HCT116 (cell line): ENCODE results near the gene RAB40C. TPM values are rescaled to one million over a fixed set of nuclear protein-coding genes. Genes with fewer than 3 reads are reported as not detected.

ENCODE experiments used
- ATAC-seq: fragments of 200-7000 bp; cut with Tn5 transposase; 2 replicates; pipeline ENCODE4 v1.9.1; 2020; ENCODE audit warnings: mild to moderate bottlenecking, moderate library complexity
- BruUV-seq: library from RNA; stranded (reverse); fragments of 400-500 nt; replicated peaks from 2 replicates; lab custom pipeline; 2021; lab: Mats Ljungman, UMichigan
- CTCF ChIA-PET: fragments of 300-600 bp; sonication (Branson Sonifier 250); formaldehyde crosslinking; loops from one replicate; lab custom pipeline; 2021; ENCODE audit warnings: antibody characterized with exemption; lab: Charles Lee
- POLR2A ChIA-PET: fragments of 300-600, 350-600 bp; sonication (Branson Sonifier 250); formaldehyde crosslinking; loops from one replicate; lab custom pipeline; 2021; ENCODE audit warnings: antibody characterized with exemption; lab: Charles Lee
- RAD21 ChIA-PET, 2 experiments: fragments of 300-600 bp; sonication (Branson Sonifier 250); formaldehyde crosslinking; loops; one replicate each; lab custom pipeline; 2023; ENCODE audit warnings: low total read pairs in 2 of 2; ENCODE audit not compliant: uncharacterized antibody in 2 of 2, unreplicated experiment in 2 of 2, low non-redundant PET in 1 of 2; lab: Charles Lee
- DNase-seq: peaks from one replicate; pipeline ENCODE4 v3.0.0-alpha.2; 2010; ENCODE audit warnings: low read depth, low spot score
- H2AFZ ChIP-seq: fragments of 200-600 bp; shearing (Covaris generic), sonication (generic); 2 replicates; pipeline ENCODE4 v1.6.1; 2017; ENCODE audit warnings: low read depth, mixed run types, mixed read lengths, antibody characterized with exemption, low read length; ENCODE audit not compliant: poor library complexity, severe bottlenecking
- H3K27ac ChIP-seq: 2 replicates; pipeline ENCODE4 v1.5.1; 2012; ENCODE audit warnings: low read depth, low read length
- H3K27me3 ChIP-seq: fragments of 200-600 bp; sonication (generic); 2 replicates; pipeline ENCODE4 v1.6.1; 2016; ENCODE audit warnings: mixed run types, low read length, mixed read lengths; ENCODE audit not compliant: insufficient read depth
- H3K36me3 ChIP-seq, 2 experiments: fragments of 200-500 bp in 1 of 2; fragments of 200-600 bp in 1 of 2; sonication (Bioruptor generic) in 1 of 2; sonication (generic) in 1 of 2; 2 replicates each; pipeline versions ENCODE4 v1.5.1 to v1.6.1; 2014 to 2016; ENCODE audit warnings: low read length in 2 of 2, inconsistent platforms in 1 of 2, mixed read lengths in 1 of 2, mixed run types in 1 of 2; ENCODE audit not compliant: insufficient read depth in 2 of 2, control insufficient read depth in 1 of 2
- H3K4me1 ChIP-seq, 2 experiments: fragments of 200-600 bp in 1 of 2; sonication (generic) in 1 of 2; 2 replicates each; pipeline versions ENCODE4 v1.5.1 to v1.6.1; 2012 to 2017; ENCODE audit warnings: low read length in 2 of 2, inconsistent platforms in 1 of 2, mild to moderate bottlenecking in 1 of 2, mixed read lengths in 1 of 2, mixed run types in 1 of 2, moderate library complexity in 1 of 2; ENCODE audit not compliant: insufficient read depth in 2 of 2, control insufficient read depth in 1 of 2
- H3K4me2 ChIP-seq: fragments of 200-600 bp; sonication (generic); 2 replicates; pipeline ENCODE4 v1.6.1; 2017; ENCODE audit warnings: mixed run types, low read length, mixed read lengths
- H3K4me3 ChIP-seq, 2 experiments: fragments of 200-600 bp in 1 of 2; sonication (generic) in 1 of 2; replicated peaks in 1 of 2; 2 replicates each; pipeline ENCODE4 v1.5.1; 2011 to 2016; ENCODE audit warnings: low read length in 2 of 2, control low read depth in 1 of 2, low read depth in 1 of 2, mild to moderate bottlenecking in 1 of 2, mixed read lengths in 1 of 2, mixed run types in 1 of 2
- H3K79me2 ChIP-seq: fragments of 200-600 bp; sonication (generic); 2 replicates; pipeline ENCODE4 v1.6.1; 2017; ENCODE audit warnings: mild to moderate bottlenecking, mixed run types, low read length, moderate library complexity, mixed read lengths; ENCODE audit not compliant: insufficient read depth
- H3K9ac ChIP-seq: fragments of 200-600 bp; sonication (generic); 2 replicates; pipeline ENCODE4 v1.6.1; 2016; ENCODE audit warnings: low read length, mixed read lengths
- H3K9me2 ChIP-seq: fragments of 200-600 bp; sonication (generic), shearing (Covaris generic); 2 replicates; pipeline ENCODE4 v1.6.1; 2017; ENCODE audit warnings: mixed run types, mild to moderate bottlenecking, moderate library complexity; ENCODE audit not compliant: insufficient read depth
- H3K9me3 ChIP-seq, 2 experiments: fragments of 200-500 bp in 1 of 2; fragments of 200-600 bp in 1 of 2; sonication (Bioruptor generic) in 1 of 2; sonication (generic) in 1 of 2; 2 replicates each; pipeline ENCODE4 v1.6.1; 2014 to 2017; ENCODE audit warnings: low read length in 2 of 2, mixed read lengths in 2 of 2, inconsistent platforms in 1 of 2, low read depth in 1 of 2, mild to moderate bottlenecking in 1 of 2, mixed run types in 1 of 2, moderate library complexity in 1 of 2; ENCODE audit not compliant: control insufficient read depth in 1 of 2, insufficient read depth in 1 of 2
- H4K20me1 ChIP-seq: fragments of 200-600 bp; sonication (generic), shearing (Covaris generic); 2 replicates; pipeline ENCODE4 v1.6.1; 2017; ENCODE audit warnings: mixed run types, mild to moderate bottlenecking, moderate library complexity; ENCODE audit not compliant: insufficient read depth
- CBX3 ChIP-seq: IDR thresholded peaks from 2 replicates; pipeline ENCODE4 v1.6.1; 2012; ENCODE audit warnings: low read depth
- CEBPB ChIP-seq: IDR thresholded peaks from 2 replicates; pipeline ENCODE4 v1.6.1; 2012; ENCODE audit warnings: low read depth
- CTCF ChIP-seq, 3 experiments: fragments of 200-600 bp in 1 of 3; sonication (generic) in 1 of 3; IDR thresholded peaks in 2 of 3; conservative IDR thresholded peaks in 1 of 3; 2 replicates each; pipeline ENCODE4 v1.5.1; 2012 to 2017; ENCODE audit warnings: low read depth in 2 of 3, low read length in 2 of 3, antibody characterized with exemption in 1 of 3, borderline replicate concordance in 1 of 3, control low read depth in 1 of 3, mild to moderate bottlenecking in 1 of 3, mixed read lengths in 1 of 3, mixed run types in 1 of 3, moderate library complexity in 1 of 3; ENCODE audit not compliant: insufficient read depth in 1 of 3
- EGR1 ChIP-seq: IDR thresholded peaks from 2 replicates; pipeline ENCODE4 v1.6.1; 2012; ENCODE audit warnings: low read depth
- ELF1 ChIP-seq: IDR thresholded peaks from 2 replicates; pipeline ENCODE4 v1.6.1; 2012; ENCODE audit warnings: low read depth, borderline replicate concordance
- EZH2 ChIP-seq: fragments of 200-600 bp; sonication (generic); IDR thresholded peaks from 2 replicates; pipeline ENCODE4 v1.6.1; 2017; ENCODE audit warnings: antibody characterized with exemption, mixed run types
- EZH2phosphoT487 ChIP-seq: fragments of 200-600 bp; IDR thresholded peaks from 2 replicates; pipeline ENCODE4 v1.6.1; 2018; ENCODE audit warnings: antibody characterized with exemption, borderline replicate concordance
- FOSL1 ChIP-seq: IDR thresholded peaks from 2 replicates; pipeline ENCODE4 v1.6.1; 2012; ENCODE audit warnings: low read depth
- MAX ChIP-seq: IDR thresholded peaks from 2 replicates; pipeline ENCODE4 v1.6.1; 2012
- POLR2A ChIP-seq: IDR thresholded peaks from 2 replicates; pipeline ENCODE4 v1.7.0; 2011; ENCODE audit warnings: borderline replicate concordance; ENCODE audit not compliant: insufficient read depth, insufficient read length; ENCODE audit errors: extremely low read depth
- POLR2AphosphoS5 ChIP-seq: IDR thresholded peaks from 2 replicates; pipeline ENCODE4 v1.6.1; 2011; ENCODE audit warnings: mild to moderate bottlenecking, low read depth, low read length, moderate library complexity
- REST ChIP-seq: IDR thresholded peaks from 2 replicates; pipeline ENCODE4 v1.6.1; 2012; ENCODE audit warnings: low read depth
- SIN3A ChIP-seq: IDR thresholded peaks from 2 replicates; pipeline ENCODE4 v1.6.1; 2012; ENCODE audit warnings: low read depth
- SP1 ChIP-seq: IDR thresholded peaks from 2 replicates; pipeline ENCODE4 v1.6.1; 2012; ENCODE audit warnings: low read depth
- SRF ChIP-seq: IDR thresholded peaks from 2 replicates; pipeline ENCODE4 v1.6.1; 2012; ENCODE audit warnings: low read depth
- ZFX ChIP-seq: fragments of 450-650 bp; IDR thresholded peaks from 2 replicates; pipeline ENCODE4 v1.6.1; 2017
- intact Hi-C: fragments of 100-400 bp; cut with micrococcal nuclease; formaldehyde crosslinking; loops from 2 replicates; pipeline ENCODE4 v1.10.0; 2022
- total RNA-seq: library from RNA; stranded (reverse); gene quantifications from one replicate; pipeline ENCODE4 v1.2.1, GENCODE V29; 2021; ENCODE audit not compliant: unreplicated experiment
- TF ChIP-seq, protein P1 (sequence below): IDR thresholded peaks from 2 replicates; pipeline ENCODE4 v1.6.1; 2012

Gene RAB40C
- total RNA-seq, 1 experiment from 2014 or later: 14.1 TPM

- no peak for TF ChIP-seq EZH2
- peak; percentile 37 for TF ChIP-seq SIN3A
- TF ChIP-seq, protein P1, sequence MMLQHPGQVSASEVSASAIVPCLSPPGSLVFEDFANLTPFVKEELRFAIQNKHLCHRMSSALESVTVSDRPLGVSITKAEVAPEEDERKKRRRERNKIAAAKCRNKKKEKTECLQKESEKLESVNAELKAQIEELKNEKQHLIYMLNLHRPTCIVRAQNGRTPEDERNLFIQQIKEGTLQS: no peak
These were observed 51.7 kb downstream of the RAB40C start, which contains the start of gene MCRIP2 (continued) for GRCh38 chr16:641326-642188.

GRCh38 chr16:642189-643049 lies 52.6 kb downstream of the RAB40C start:
- peaks cover 14 to 46% of the 10 kb centered on the region in 2 experiments for H3K4me1 ChIP-seq
- H2AFZ ChIP-seq: no peak overlapping the region
- H4K20me1 ChIP-seq: no peaks in the 10 kb centered on the region
- H3K9me3 ChIP-seq: no peaks in the 10 kb centered on the region
- TSS peak; percentile 41 for BruUV-seq
- H3K79me2 ChIP-seq: peaks cover 23% of the 10 kb centered on the region
- no peaks in the 10 kb centered on the region for H3K9me2 ChIP-seq
- no peaks in the 10 kb centered on the region for H3K36me3 ChIP-seq
- peak overlapping the region; percentile 82 for H3K9ac ChIP-seq
- ChIA-PET RAD21 (no interaction called here), POLR2A (no interaction called here), CTCF (no interaction called here)
- peak overlapping the region; percentile 90 for H3K27ac ChIP-seq
- H3K4me3 ChIP-seq: peak overlapping the region; percentile 56 to 67
- intact Hi-C loops: no loop called here
- H3K27me3 ChIP-seq: no peaks in the 10 kb centered on the region
- no peak for DNase-seq
- peak overlapping the region; percentile 76 for H3K4me2 ChIP-seq
- ATAC-seq: peak; percentile 54
- TF ChIP-seq EGR1: no peak
- TF ChIP-seq POLR2AphosphoS5: peak; percentile 12; the same call in 1 of the 2 replicates
- TF ChIP-seq POLR2A: no peak
- no peak; the same call in 1 of the 2 replicates for TF ChIP-seq SIN3A
- no peak for TF ChIP-seq CBX3
- no peak for TF ChIP-seq EZH2
- TF ChIP-seq CTCF (IDR thresholded peaks at IDR 0.05 in 2 of 3, conservative IDR thresholded peaks at IDR 0.05 in 1 of 3; ENCODE audit: borderline replicate concordance in 1 of 3, insufficient read depth in 1 of 3, low read depth in 2 of 3, low read length in 2 of 3): no peak
- peak; percentile 52; the same call in 1 of the 2 replicates for TF ChIP-seq MAX
- no peak for TF ChIP-seq FOSL1
- TF ChIP-seq, protein P1: no peak
- no peak for TF ChIP-seq REST
- no peak for TF ChIP-seq ELF1
- no peak for TF ChIP-seq SP1
- no peak for TF ChIP-seq EZH2phosphoT487
- no peak for TF ChIP-seq CEBPB
- TF ChIP-seq SRF: no peak
- TF ChIP-seq ZFX: peak; percentile 72
